Fibroblast of skin of right quadriceps (primary cell): ENCODE data around the gene GRAMD4.

ENCODE experiments used
- DNase-seq: peaks from one replicate; pipeline ENCODE4 v3.0.0-alpha.2; 2013

Gene GRAMD4

DNA sequence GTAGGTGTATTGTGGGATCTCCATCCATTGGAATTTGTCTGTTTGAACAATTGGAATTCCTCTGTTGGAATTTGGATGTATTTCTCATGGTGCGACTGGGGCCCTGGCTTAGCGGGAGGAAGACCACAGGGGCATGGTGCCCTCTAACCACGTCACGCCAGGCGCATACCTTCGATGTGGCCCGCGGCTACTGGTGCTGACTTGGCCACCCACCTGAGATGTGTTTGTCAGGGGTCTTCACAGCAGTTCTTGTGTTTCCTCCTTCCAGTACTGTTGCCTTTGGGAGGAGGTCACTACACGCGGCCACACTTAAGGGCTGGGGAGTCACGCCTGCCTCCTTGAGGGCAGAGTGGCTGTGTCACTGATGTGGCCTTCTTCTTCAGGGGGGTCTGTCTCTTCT is 36.6 kb upstream of the GRAMD4 start:
- no peak for DNase-seq

DNA sequence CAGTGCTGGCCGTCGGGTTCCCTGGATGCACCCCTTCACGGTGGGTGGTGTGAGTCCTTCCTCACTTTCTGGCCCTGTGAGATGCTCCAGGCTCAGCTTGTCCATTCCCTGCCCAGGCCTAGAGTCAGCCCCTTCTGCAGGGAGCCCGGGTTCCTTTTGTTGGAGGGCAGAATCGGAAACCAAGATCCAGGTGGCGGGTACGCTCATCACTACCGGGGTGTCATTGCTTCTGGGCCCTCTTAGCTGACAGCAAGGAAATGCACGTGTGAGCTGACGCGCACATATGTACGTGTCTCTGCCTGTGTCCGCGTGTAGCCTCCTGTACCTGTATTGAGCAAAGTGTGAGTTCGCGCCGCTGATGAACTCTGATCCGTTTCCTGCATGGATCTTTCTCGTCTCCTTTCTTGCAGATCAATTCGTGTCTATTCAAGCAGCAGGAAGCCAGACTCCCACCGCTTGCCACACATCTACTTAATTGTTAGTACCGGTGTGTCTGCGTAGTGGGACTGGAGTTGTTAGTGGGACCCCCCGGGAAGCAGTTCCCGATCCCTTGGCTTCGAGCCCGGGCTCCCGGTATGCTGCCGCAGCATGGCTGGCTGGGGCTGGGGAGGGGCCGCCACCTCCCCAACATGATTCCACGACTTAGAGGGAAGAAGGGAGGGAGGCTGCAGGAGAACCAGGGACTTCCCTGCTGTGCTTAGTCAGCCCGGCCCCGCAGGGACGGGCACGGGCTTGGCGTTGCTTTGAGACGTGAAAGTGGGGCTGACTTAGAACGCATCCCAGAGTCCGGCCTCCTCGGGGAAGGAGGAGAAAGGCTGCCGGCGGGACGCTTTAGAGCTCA is 35.9 kb upstream of the GRAMD4 start:
- DNase-seq, result peak; percentile 58

DNA sequence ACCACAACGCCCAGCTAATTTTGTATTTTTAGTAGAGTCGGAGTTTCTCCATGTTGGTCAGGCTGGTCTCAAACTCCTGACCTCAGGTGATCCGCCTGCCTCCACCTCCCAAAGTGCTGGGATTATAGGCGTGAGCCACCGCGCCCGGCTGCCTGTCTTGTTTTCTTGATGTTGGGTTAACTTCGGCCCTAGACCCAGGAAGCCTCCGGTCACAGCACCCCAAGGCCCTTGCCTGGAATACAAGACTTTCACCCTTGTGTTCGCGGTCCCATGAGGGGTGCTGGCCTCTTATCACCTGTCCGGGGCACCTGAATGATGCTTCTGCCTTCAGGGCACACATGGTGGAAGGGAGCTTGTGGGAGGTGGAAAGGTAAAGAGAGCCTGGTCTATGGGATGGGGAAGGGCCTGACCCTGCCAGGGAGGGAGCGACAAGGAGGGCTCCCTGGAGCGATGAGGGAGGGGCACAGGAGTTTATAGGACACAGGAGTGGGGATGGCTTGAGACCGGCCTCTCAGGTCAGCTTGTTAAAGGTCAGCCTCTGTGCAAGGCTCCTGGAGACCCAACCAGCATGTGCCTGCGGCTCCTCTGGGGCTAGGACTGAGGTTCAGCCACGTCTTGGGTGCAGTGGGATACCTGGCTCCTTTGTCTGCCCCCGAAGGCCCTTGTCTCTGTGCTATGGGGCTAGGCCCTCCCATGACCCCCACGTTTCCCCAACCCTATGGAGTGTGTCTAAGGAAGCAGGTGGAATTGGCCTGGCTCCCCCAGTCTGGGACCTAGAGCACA is 34.7 kb upstream of the GRAMD4 start:
- DNase-seq, result no peak

DNA sequence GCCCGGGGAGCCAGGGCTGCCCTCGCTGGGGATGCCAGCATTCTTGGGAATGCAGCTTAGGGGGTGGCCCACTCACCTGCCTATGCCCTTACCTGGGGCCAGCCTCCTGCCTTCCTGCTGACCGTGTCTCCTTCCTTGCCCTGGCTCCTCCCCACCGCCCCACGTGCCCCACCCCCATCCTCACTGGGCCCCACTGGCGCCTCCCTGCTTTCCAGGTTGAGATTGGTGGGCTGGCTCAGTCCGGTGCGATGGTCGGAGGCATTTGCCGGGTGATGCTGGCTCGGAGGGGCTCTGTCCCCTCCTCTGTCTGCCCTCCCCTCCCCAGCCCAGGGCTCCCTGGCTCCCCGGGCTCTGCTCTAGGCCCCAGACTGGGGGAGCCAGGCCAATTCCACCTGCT is 34.1 kb upstream of the GRAMD4 start:
- DNase-seq, result no peak

DNA sequence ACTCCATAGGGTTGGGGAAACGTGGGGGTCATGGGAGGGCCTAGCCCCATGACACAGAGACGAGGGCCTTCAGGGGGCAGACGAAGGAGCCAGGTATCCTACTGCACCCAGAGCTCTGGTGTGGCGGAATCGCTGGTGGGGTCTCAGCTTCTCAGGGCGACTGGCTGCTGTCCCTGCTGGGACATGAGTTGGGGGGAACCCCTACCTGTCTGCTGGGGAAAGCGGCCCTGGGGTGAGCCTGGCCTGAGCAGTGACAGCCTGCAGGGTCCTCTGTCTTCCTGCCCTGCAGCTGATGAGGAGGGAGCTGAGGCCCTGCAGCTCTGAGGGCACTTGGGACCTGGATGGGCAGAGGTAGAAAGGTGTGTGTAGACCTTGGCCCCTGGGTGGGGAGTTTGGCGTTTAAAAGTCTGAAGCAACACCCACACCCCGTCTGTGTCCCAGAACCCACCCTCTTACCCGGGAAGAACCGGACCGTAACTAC is 33.6 kb upstream of the GRAMD4 start:
- no peak for DNase-seq

DNA sequence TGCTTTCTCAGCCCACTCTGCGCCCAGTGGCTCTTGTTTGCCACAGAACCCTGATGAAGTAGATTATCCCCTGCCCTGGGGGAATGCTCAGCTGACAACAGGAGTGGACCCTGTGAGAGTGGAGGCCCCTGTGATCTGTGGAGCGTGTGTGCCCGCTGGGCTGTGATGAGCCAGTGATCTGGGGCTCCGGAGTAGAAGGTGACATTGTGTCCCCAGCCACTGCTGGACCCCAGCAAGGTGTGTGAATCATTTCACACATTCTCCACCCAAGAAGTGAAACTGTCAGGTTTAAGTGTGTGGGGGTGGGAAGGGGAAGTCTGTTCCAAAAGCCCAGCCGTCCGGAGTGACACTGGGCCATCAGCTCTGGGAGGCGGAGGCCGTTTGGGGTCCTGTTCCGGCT is 33.1 kb upstream of the GRAMD4 start:
- no peak for DNase-seq

DNA sequence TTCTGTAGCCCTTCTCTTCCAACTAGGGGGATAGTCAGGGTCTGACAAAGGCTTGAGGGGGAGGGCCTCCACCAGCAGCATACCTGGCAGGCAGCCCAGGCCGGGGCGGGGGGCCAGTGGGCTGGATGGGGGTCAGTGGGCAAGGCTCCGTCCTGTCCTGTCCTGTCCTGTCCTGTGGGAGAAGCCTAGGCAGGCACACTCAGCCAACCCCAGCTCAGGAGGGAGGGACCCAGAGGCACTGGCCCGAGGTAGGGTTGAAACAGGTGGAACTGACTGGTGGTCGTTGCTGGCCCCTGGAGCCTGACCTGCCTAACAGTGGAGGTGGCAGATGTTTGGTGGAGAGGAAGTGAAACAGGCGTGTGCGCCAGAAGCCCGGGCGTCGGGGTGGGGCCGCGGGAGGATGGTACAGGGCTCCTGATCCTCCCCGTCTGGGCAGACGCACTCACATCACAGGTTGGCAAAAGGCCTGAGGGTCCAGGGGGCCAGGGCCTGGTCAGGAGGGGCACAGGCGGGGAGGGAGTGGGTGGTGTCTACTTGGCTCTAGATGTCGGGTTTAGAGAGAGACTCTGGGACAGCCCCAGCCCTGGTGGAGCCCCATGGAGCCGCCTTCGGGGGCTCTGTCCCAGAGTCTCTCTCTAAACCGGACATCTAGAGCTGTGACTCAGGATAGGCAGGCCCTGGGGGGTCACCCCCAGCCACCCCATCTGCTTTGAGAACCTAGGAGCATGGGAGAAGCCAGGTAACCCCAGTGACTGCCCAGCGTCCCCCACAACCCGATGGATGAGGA is 32.5 kb upstream of the GRAMD4 start:
- DNase-seq, result no peak

DNA sequence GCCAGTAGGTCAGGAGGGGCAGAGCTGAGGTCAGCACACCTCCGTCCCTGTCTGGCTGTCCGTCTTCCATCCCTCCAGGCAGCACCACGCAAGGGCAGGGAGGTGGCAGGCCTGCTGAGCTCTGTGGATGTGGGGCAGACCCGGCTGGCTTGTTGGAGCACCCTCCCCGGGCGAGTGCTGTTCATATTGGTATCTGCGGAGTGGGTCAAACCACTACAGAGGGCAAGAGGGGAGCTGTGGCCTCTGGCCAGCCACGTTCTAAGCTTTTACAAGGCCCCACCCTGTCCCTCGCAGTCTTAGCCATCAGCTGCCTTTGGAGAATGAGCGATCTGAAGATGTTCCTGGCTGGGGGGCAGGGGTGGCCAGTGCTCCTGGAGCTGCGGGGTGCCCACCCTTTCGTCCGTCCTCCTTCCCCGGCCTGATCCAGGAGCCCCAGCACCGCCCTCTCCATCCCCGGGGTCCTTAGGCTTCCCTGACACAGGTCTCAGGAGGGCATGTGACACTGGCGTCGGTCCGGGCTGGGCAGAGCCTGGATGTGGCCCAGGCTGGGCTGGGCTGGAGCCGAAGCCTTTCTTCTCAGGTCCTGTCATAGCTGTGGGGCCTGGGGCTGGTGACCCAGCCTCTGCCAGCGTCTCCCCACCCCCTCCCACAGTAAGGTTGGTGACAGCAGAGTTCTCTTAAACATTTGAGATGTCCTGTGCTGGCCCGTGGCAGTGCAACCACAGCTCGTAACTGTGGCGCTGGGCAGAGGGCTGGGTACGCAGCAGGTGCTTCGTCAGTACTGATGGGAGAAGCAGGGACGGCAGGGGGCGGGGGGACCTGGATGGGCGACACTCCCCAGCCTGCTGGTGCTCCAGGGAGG is 31.7 kb upstream of the GRAMD4 start:
- no peak for DNase-seq

DNA sequence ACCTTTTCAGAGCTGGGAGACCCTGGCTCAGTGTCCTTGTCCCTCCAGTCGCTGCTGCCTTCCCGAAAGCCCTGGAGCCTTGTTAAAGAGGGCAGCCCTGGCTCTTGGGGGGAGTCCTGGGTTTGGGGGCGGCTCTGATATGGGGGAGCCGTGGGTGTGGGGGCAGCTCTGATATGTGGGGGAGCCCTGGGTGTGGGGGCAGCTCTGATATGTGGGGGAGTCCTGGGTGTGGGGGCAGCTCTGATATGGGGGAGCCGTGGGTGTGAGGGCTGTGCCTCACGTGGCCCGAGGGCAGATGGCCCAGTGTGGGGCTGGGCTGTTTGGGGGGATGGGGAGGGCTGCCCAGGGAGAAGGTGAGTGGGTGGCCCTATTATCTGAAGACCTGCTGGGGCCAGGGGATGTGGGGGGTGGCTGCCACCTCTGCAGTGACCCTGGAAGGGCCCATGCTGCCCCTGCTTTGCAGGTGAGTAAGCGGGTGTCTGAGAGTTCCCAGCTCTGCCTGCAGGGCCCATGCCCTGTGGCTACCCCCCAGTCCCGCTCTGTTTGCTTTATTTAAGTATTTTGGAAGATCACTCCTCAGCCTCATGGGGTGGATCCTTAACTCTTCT is 30.9 kb upstream of the GRAMD4 start:
- no peak for DNase-seq

DNA sequence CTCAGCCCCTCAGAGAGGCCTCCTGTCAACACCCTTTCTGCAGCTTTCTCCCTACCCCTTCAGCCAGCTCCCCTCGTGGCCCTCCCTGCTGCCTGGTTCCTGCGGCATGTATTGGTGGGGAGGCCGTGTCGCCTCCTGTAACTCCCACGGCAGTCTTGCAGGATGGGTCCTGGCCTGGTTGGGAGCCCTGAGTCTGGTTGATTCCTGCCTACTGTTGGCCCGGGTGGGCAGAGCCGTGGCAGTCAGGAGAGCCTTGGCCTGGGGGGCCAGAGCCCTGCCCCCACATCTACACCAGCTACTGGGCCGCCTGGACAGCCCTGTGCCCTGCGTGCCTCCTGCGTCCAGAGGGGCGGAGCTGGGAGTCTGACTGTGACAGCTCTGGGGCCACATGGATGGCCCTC is 30.3 kb upstream of the GRAMD4 start:
- no peak for DNase-seq

DNA sequence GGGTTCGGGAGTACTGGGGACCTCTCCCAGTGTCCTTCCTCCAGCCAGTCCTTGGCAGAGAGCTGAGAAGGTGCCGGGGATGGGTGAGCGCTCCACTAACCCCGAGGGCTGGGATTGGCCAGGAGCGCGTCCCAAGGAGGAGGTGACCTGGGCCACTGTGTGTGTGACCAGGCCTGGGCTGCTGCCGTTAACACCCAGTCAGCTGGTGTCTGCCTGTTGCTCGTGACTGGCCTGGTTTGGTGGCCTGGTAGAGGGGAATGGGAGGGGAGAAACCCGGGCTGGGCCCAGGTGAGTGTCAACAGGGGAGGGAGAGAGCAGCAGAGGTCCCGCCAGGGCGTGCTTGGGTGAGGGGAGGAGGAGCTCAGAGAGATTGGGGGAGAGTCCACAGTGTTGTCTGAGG is 29.9 kb upstream of the GRAMD4 start:
- DNase-seq, result no peak

DNA sequence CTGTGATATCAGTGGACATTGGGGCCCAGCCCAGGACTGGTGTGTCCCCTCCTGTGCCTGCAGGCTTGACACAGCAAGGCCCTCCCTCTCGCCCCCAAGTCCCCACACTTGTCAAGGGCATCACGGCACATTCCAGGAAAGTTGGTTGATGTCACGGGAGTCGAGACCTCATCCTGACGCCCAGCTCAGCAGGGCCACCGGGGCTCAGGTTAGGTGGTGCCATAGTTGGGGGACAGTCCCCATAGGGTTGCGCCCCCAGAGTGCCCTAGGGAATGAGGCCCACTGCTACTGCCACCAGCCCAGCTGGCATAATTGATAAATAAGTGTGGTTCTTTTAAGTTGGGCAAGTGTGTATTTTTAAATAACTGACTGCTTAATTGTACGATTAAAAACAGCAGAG is 28.3 kb upstream of the GRAMD4 start:
- no peak for DNase-seq

DNA sequence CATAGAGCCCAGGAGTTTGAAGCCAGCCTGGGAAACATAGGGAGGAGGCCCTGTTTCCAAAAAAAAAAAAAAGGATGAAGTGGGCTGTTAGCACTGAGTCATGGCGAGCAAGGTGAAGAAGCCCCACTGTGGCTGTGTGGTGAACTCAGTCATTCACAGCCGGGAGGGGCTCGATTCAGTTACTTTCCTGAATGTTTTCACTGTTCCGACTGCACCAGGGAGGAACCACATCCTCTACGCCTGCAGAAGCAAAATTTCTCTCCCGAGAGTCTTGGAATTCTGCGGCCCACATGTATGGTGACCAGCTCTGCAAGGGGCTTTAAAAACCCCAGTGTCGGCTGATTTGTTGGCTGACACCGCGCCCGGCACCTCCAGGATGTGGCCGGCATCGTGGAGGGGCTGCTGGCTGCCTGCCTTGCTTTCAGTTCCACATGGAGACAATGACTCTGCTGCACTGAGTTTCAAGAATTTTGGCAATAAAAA is 27.8 kb upstream of the GRAMD4 start:
- peak; percentile 87 for DNase-seq

DNA sequence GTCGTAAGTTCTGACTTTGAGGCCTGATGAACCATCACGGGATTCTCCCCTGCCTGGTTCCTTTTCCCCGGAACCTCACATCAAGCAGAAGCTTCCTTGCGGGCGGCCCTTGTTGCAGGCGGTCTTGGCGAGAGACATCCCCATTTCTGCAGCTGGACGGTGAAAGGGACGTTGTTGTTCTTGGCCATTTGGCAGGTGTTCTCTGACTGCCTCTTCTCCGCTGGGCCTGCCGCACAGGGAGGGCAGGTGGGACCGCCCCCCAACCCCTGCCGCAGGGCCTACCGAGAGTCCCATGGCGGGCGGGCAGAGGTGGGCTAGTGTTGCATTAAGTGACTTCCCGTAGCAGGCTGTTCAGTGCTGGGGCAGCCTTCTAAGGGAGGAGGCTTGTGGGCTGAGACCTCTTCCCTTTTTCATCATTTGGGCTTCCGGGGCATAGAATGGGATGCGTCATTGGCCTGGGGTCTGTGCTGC is 26.9 kb upstream of the GRAMD4 start:
- DNase-seq, result no peak

DNA sequence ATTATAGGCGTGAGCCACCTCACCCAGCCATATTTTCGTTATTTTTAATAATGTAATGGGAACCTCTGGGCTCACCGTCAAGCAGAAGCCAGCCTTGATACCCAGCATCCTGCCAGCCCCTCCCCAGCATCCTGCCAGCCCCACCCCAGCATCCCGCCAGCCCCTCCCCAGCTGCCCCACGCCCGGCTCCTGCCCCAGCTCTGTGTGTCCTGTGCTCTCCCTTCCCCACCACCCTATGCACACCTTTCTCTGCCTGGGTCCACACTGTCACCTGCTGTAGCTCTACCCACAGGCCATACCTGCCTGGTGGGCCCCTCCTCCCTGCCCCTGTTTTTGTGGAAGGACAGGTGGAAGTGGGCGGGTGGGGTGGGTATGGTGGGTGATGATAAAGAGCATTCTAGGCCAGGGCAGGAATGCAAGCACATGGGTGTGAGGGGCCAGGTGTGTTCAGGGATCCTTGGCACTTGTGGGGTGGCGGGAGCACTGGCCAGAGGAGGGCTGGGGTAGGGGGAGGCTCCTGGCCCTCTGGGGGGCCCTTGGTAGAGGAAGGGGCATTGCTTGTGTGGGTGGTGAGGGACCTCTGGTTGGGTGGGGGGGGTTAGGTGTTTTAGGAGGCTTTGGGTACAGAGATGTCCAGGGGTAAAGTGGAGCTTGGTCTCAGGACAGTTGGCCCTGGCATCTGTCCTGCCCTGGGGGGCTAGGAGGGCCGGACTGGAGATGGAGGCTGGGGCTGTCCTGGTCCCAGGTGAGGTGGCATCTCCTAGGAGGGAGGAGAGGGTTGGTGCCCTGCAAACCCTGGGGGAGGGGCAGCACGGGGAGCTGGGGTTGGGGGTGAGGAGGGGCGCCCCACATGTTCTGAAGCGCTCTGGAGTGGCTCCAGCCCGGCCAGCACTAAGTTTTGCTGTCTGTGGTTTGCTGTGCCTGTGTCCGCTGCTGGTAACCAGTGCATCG is 25.9 kb upstream of the GRAMD4 start:
- no peak for DNase-seq

DNA sequence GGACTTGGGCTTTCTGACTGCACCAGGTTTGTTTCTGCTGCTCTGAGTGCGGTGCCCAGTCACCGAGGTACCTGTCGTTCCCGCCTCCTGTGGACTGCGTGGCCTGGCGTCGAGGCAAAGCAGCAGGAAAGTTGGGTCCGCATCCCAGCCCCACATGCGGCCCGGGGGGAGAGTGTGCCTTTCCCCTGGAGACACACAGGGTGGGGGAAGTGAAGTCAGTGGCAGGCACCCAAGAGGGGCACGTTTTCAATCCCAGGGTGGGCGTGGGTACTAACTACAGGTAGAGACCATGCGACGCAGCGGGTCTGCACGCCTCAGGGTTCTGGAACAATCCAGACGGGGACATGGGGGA is 25.3 kb upstream of the GRAMD4 start:
- no peak for DNase-seq

DNA sequence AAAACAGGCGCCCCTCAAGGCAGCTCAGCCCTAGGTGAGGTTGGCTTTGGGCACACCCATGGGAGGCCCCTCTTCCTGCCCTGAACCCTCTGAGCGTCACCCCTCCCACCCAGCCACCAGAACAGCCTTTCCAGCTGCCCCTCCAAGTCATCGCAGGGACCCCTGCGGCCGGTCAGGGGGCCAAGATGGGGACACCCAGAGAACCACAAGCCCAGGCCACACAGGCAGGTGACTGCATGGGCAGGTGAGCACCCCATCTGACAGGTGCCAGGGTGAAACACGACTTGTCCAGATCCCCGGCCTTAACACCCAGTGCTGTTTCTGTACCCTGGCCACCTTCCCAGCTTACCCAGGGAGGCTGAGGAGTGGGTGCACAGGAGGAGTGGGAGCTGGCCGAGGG is 24.6 kb upstream of the GRAMD4 start:
- no peak for DNase-seq

DNA sequence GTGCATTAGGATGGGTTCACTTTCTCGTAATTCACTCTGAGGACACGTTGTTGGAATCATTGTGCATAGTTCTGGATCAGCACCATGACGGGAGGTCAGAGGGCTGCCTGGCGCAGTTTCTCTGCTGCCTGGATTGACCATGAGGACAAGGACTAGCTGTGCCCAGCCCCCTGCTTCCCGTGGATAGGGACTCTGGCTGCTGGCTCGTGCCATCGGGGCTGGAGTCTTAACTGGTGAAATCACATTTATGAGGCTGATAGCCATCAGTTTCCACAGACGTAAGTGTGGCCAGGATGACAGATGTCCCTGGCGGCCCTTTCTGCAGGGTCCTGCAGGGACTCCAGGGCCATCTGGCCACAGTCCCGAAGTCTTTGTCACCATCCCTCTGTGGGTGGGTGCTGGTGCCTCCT is 24.1 kb upstream of the GRAMD4 start:
- DNase-seq, result no peak

DNA sequence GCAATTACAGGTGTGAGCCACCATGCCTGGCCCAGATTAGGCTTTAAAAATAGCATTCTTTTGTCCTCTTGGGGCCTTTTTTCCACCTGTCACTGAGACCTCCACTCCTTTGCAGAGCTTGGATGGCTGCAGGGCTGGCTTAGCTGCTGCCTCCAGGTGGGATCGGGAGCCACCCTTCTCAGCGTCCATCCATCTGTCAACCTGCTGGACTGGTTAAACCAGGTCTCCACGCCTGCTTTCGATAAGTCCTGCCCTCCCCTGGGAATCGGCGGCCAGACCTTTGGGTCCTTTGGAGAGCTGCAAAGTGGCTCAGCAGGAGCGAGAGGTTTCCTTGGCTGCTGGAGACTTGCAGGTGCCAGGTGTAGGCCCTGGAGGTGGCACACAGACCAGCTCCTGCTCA is 23.4 kb upstream of the GRAMD4 start:
- no peak for DNase-seq

DNA sequence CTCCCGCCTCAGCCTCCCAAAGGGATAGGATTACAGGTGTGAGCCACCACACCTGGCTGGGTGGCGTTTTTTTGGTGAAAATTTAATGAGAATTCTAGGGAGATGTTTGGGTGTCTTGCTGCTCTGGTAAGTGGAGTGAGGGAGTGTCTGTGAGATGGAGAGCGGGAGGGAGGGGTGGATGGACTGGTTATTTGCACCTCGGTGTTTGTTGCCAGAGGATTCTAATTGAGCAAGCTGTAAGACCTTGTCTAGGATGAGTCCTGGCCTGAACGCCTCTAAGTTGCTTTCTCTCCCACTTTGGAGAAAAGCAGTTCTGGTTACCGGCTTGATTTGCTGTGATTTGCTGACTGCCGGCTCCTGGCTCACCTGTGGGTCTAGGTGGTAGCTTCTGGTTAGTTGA is 22.0 kb upstream of the GRAMD4 start:
- no peak for DNase-seq
